A549 (cell line): Measurements from ENCODE around the gene TMPRSS12. TPM values are rescaled to one million over a fixed set of nuclear protein-coding genes. Genes with fewer than 3 reads are reported as not detected.

Experiments used
- ATAC-seq, 2 experiments: fragments of 200-7000 bp in 1 of 2; fragments of >200 bp in 1 of 2; cut with Nextera tagmentation in 1 of 2; cut with Tn5 transposase in 1 of 2; 3 replicates each; pipeline versions ENCODE4 v1.8.0 to v1.9.1; 2018 to 2020; ENCODE audit warnings: mild to moderate bottlenecking in 1 of 2, moderate library complexity in 1 of 2
- CTCF ChIA-PET: fragments of 300-600 bp; sonication (Branson Sonifier 250); formaldehyde crosslinking; extraction: SDS; loops from one replicate; lab custom pipeline; 2021; ENCODE audit warnings: antibody characterized with exemption, inconsistent platforms; lab: Yijun Ruan, JAX
- POLR2A ChIA-PET: fragments of 350-600 bp; formaldehyde crosslinking; extraction: SDS; loops from one replicate; lab custom pipeline; 2021; ENCODE audit warnings: antibody characterized with exemption, inconsistent platforms; lab: Yijun Ruan, JAX
- DNase-seq, 2 experiments: peaks; one replicate each; pipeline versions ENCODE4 v3.0.0 to v3.0.0-alpha.2; 2011 to 2016; ENCODE audit warnings: low read depth in 1 of 2, low spot score in 1 of 2
- FAIRE-seq: peaks from 2 replicates; lab custom pipeline; 2011; peaks lifted over from hg19 to GRCh38; lab: Jason Lieb, UNC
- H3K27ac ChIP-seq, 2 experiments: fragments of >200 bp; sonication (Bioruptor Twin); formaldehyde crosslinking; 3 replicates each; pipeline ENCODE4 v1.5.1; 2016 to 2017
- H3K4me1 ChIP-seq: fragments of >200 bp; sonication (Bioruptor Twin); formaldehyde crosslinking; 3 replicates; pipeline ENCODE4 v1.6.1; 2016
- H3K4me2 ChIP-seq: fragments of >200 bp; sonication (Bioruptor Twin); formaldehyde crosslinking; 3 replicates; pipeline ENCODE4 v1.6.1; 2016
- H3K4me3 ChIP-seq: fragments of >200 bp; sonication (Bioruptor Twin); formaldehyde crosslinking; 3 replicates; pipeline ENCODE4 v1.5.1; 2016
- H3K9me3 ChIP-seq: fragments of >200 bp; sonication (Bioruptor Twin); formaldehyde crosslinking; 3 replicates; pipeline ENCODE4 v1.6.1; 2016
- ATOH8 ChIP-seq: fragments of 250-450 bp; sonication (Bioruptor Pico); IDR thresholded peaks from 2 replicates; pipeline ENCODE4 v1.5.0; 2020; ENCODE audit warnings: low read depth, mild to moderate bottlenecking, moderate library complexity
- BHLHE40 ChIP-seq: IDR thresholded peaks from 2 replicates; pipeline ENCODE4 v1.6.1; 2012; ENCODE audit warnings: low read depth, low read length, inconsistent platforms
- CBX2 ChIP-seq: fragments of 200-600 bp; sonication (generic); IDR thresholded peaks from 2 replicates; pipeline ENCODE4 v1.6.1; 2016; ENCODE audit warnings: low read depth, mild to moderate bottlenecking, borderline replicate concordance
- CTCF ChIP-seq: fragments of >200 bp; sonication (Bioruptor Twin); formaldehyde crosslinking; IDR thresholded peaks from 3 replicates; pipeline ENCODE4 v1.5.1; 2016
- ELK1 ChIP-seq: fragments of 150-350 bp; IDR thresholded peaks from 2 replicates; pipeline ENCODE4 v1.6.1; 2014; ENCODE audit warnings: low read depth, mild to moderate bottlenecking, low read length
- ESRRA ChIP-seq: fragments of 150-350 bp; IDR thresholded peaks from 2 replicates; pipeline ENCODE4 v1.6.1; 2014; ENCODE audit warnings: mild to moderate bottlenecking, low read length, borderline replicate concordance
- FOSL2 ChIP-seq, 2 experiments: fragments of 450-650 bp in 1 of 2; fragments of >200 bp in 1 of 2; sonication (Bioruptor Twin) in 1 of 2; formaldehyde crosslinking; IDR thresholded peaks; 2 replicates each; pipeline versions ENCODE4 v1.5.0 to v1.6.1; 2016 to 2020; ENCODE audit warnings: mild to moderate bottlenecking in 1 of 2, moderate library complexity in 1 of 2
- HES2 ChIP-seq: fragments of >200 bp; sonication (Bioruptor Twin); formaldehyde crosslinking; IDR thresholded peaks from 2 replicates; pipeline ENCODE4 v1.6.1; 2016
- HEYL ChIP-seq: fragments of 250-450 bp; sonication (Bioruptor Pico); IDR thresholded peaks from 2 replicates; pipeline ENCODE4 v1.8.0; 2021; ENCODE audit warnings: mild to moderate bottlenecking, moderate library complexity
- HMGXB4 ChIP-seq: fragments of 250-450 bp; sonication (Bioruptor Pico); IDR thresholded peaks from 2 replicates; pipeline ENCODE4 v1.5.0; 2021; ENCODE audit warnings: mild to moderate bottlenecking, moderate library complexity, borderline replicate concordance
- HOXB13 ChIP-seq: fragments of 250-450 bp; sonication (Bioruptor Pico); IDR thresholded peaks from 2 replicates; pipeline ENCODE4 v1.5.0; 2020; ENCODE audit warnings: low read depth, mild to moderate bottlenecking, moderate library complexity
- JUN ChIP-seq, 2 experiments: fragments of >200 bp; sonication (Bioruptor Twin); formaldehyde crosslinking; IDR thresholded peaks; 2 replicates in 1 of 2; 3 replicates in 1 of 2; pipeline ENCODE4 v1.6.1; 2016 to 2017
- KDM1A ChIP-seq: fragments of 200-600 bp; sonication (generic); IDR thresholded peaks from 2 replicates; pipeline ENCODE4 v1.6.1; 2016; ENCODE audit warnings: low read depth, mild to moderate bottlenecking
- MAX ChIP-seq: IDR thresholded peaks from 2 replicates; pipeline ENCODE4 v1.6.1; 2012
- NFE2L2 ChIP-seq: fragments of 150-350 bp; conservative IDR thresholded peaks from 2 replicates; pipeline ENCODE4 v1.6.1; 2014; ENCODE audit warnings: low read length
- NPAS2 ChIP-seq: fragments of 250-450 bp; sonication (Bioruptor Pico); IDR thresholded peaks from 2 replicates; pipeline ENCODE4 v1.8.0; 2022; ENCODE audit warnings: mild to moderate bottlenecking, moderate library complexity, borderline replicate concordance
- NR3C1 ChIP-seq: fragments of >200 bp; sonication (Bioruptor Twin); formaldehyde crosslinking; IDR thresholded peaks from 3 replicates; pipeline ENCODE4 v1.6.1; 2017
- POLR2A ChIP-seq: IDR thresholded peaks from 2 replicates; pipeline ENCODE4 v1.6.1; 2012; ENCODE audit warnings: mild to moderate bottlenecking, low read length
- RAD21 ChIP-seq, 2 experiments: fragments of >200 bp in 1 of 2; sonication (Bioruptor Twin) in 1 of 2; formaldehyde crosslinking in 1 of 2; IDR thresholded peaks in 1 of 2; conservative IDR thresholded peaks in 1 of 2; 2 replicates in 1 of 2; 3 replicates in 1 of 2; pipeline ENCODE4 v1.6.1; 2012 to 2018; ENCODE audit warnings: inconsistent platforms in 1 of 2
- SMC3 ChIP-seq: fragments of >200 bp; sonication (Bioruptor Twin); formaldehyde crosslinking; IDR thresholded peaks from 3 replicates; pipeline ENCODE4 v1.6.1; 2018; ENCODE audit warnings: inconsistent platforms
- TP53 ChIP-seq: fragments of 250-450 bp; sonication (Bioruptor Pico); IDR thresholded peaks from 2 replicates; pipeline ENCODE4 v1.5.0; 2021; ENCODE audit warnings: mild to moderate bottlenecking, moderate library complexity
- ZFP36 ChIP-seq: fragments of 450-650 bp; IDR thresholded peaks from 2 replicates; pipeline ENCODE4 v1.6.1; 2014; ENCODE audit warnings: borderline replicate concordance; ENCODE audit not compliant: partially characterized antibody
- ZNF302 ChIP-seq: fragments of 250-450 bp; sonication (Bioruptor Pico); IDR thresholded peaks from 2 replicates; pipeline ENCODE4 v1.9.0; 2021; ENCODE audit warnings: inconsistent platforms, mild to moderate bottlenecking, moderate library complexity
- ZSCAN20 ChIP-seq: fragments of 250-450 bp; sonication (Bioruptor Pico); IDR thresholded peaks from 2 replicates; pipeline ENCODE4 v1.8.0; 2022; ENCODE audit warnings: mild to moderate bottlenecking, moderate library complexity
- WGBS: methylation state at CpG from one replicate; pipeline ENCODE4 v1.1.6; 2017; ENCODE audit errors: missing lambda C conversion rate; 5-methylcytosine and 5-hydroxymethylcytosine counted together
- polyA plus RNA-seq, 4 experiments: library from polyadenylated mRNA; depleted of rRNA in 3 of 4; stranded (reverse); fragments of >200 nt; fragmentation: RNase III in 1 of 4; extraction: RNeasy Plus Mini Kit Qiagen cat#74134 plus additional on column Dnase treatment in 1 of 4; gene quantifications; 2 replicates in 3 of 4; 3 replicates in 1 of 4; pipeline ENCODE4 v1.2.3, GENCODE V29; 2011 to 2017

Gene TMPRSS12
- polyA plus RNA-seq, 2 of the 4 experiments (the other 2 are of a cell fraction), result not detected

GRCh38 chr12:50825372-50825838 is 17.3 kb upstream of the TMPRSS12 start (continued):
- TF ChIP-seq FOSL2 (IDR thresholded peaks at IDR 0.05) (no peak), FOSL2 (CRISPR knock-in tag; IDR thresholded peaks at IDR 0.05) (peak; percentile 39; the same call in 1 of the 2 replicates), POLR2A (no peak), TP53 (CRISPR knock-in tag) (no peak), ATOH8 (no peak), HEYL (CRISPR knock-in tag) (no peak), ZSCAN20 (CRISPR knock-in tag) (no peak), KDM1A (no peak)

GRCh38 chr12:50828121-50828520 is 14.6 kb upstream of the TMPRSS12 start:
- 91% methylated on average over 1 of the region's 1 CpG for WGBS
- no peak for FAIRE-seq
- ChIA-PET CTCF (interaction anchor here (0.8 to 4.3 kb wide), 4 partner anchors 61 to 159 kb away, joined by 5 to 72 read pairs (median 6); no protein-coding TSS in a partner anchor), POLR2A (no interaction called here)
- no peak overlapping the region for H3K4me3 ChIP-seq
- no peak overlapping the region for H3K27ac ChIP-seq
- peaks cover 12% of the 10 kb centered on the region; the same call in 1 of the 3 replicates for H3K9me3 ChIP-seq
- peaks cover 9% of the 10 kb centered on the region for H3K4me1 ChIP-seq
- TF ChIP-seq NFE2L2 (no peak), HOXB13 (CRISPR knock-in tag) (no peak), ZFP36 (no peak), MAX (no peak), ZSCAN20 (CRISPR knock-in tag) (no peak), ZNF302 (CRISPR knock-in tag) (no peak), NR3C1 (no peak), JUN (IDR thresholded peaks at IDR 0.05) (no peak), SMC3 (no peak)
- peak in 1 of 2 experiments; percentile 20; a peak in 2 of 6 replicates for ATAC-seq
- no peak overlapping the region for H3K4me2 ChIP-seq
- DNase-seq, result no peak

GRCh38 chr12:50828886-50829285 is 13.8 kb upstream of the TMPRSS12 start:
- no peak for TF ChIP-seq RAD21 (conservative IDR thresholded peaks at IDR 0.05 in 1 of 2, IDR thresholded peaks at IDR 0.05 in 1 of 2)
- TF ChIP-seq HES2, result no peak
- no peak for TF ChIP-seq SMC3
- TF ChIP-seq NPAS2 (CRISPR knock-in tag), result no peak
- TF ChIP-seq BHLHE40, result no peak
- no peak for TF ChIP-seq ELK1
- TF ChIP-seq HMGXB4, result no peak
- TF ChIP-seq ESRRA, result no peak
- TF ChIP-seq CBX2, result no peak
- TF ChIP-seq CTCF, result no peak
- DNase-seq (no peak), FAIRE-seq (no peak), ATAC-seq (peak in 1 of 2 experiments; percentile 13; a peak in 2 of 6 replicates)
- POLR2A ChIA-PET, result no interaction called here
- WGBS, result 69% methylated on average over 2 of the region's 2 CpGs
- CTCF ChIA-PET, result interaction anchor here (0.8 to 2.0 kb wide), 3 partner anchors 62 to 158 kb away, joined by 5 to 7 read pairs (median 5); no protein-coding TSS in a partner anchor
- H3K4me1 ChIP-seq, result peaks cover 9% of the 10 kb centered on the region
- no peak overlapping the region for H3K4me2 ChIP-seq
- H3K4me3 ChIP-seq, result no peak overlapping the region
- H3K9me3 ChIP-seq, result peaks cover 18% of the 10 kb centered on the region; the same call in 2 of the 3 replicates
- H3K27ac ChIP-seq, result no peak overlapping the region
